PC-3 (cell line): ENCODE measurements around the gene HEMGN. TPM values are rescaled to one million over a fixed set of nuclear protein-coding genes. Genes with fewer than 3 reads are reported as not detected.

ENCODE experiments used
- ATAC-seq: fragments of 200-7000 bp; cut with Tn5 transposase; 2 replicates; pipeline ENCODE4 v1.9.1; 2020; ENCODE audit warnings: mild to moderate bottlenecking, moderate library complexity
- BruUV-seq: library from RNA; stranded (reverse); fragments of 400-500 nt; replicated peaks from 2 replicates; lab custom pipeline; 2021; lab: Mats Ljungman, UMichigan
- CTCF ChIA-PET: fragments of 300-600 bp; sonication (Branson Sonifier 250); formaldehyde crosslinking; loops from one replicate; lab custom pipeline; 2022; ENCODE audit warnings: antibody characterized with exemption; lab: Charles Lee
- POLR2A ChIA-PET: fragments of 300-600 bp; sonication (Branson Sonifier 250); formaldehyde crosslinking; loops from one replicate; lab custom pipeline; 2022; ENCODE audit warnings: antibody characterized with exemption; ENCODE audit not compliant: unreplicated experiment; lab: Charles Lee
- DNase-seq: peaks from one replicate; pipeline ENCODE4 v3.0.0-alpha.2; 2015
- H2AFZ ChIP-seq: fragments of 300-600 bp; sonication (generic); 2 replicates; pipeline ENCODE4 v1.6.0; 2016; ENCODE audit warnings: antibody characterized with exemption, low read length
- H3F3A ChIP-seq: fragments of 300-600 bp; sonication (generic); one replicate; pipeline ENCODE4 v1.6.0; 2017; ENCODE audit warnings: antibody characterized with exemption, low read length, control low read depth, mild to moderate bottlenecking; ENCODE audit not compliant: unreplicated experiment
- H3K27ac ChIP-seq: fragments of 300-600 bp; sonication (generic); 2 replicates; pipeline ENCODE4 v1.5.1; 2016; ENCODE audit warnings: mild to moderate bottlenecking, low read length
- H3K27me3 ChIP-seq: fragments of 300-600 bp; sonication (generic); 2 replicates; pipeline ENCODE4 v1.6.1; 2016; ENCODE audit warnings: low read length, mixed read lengths
- H3K36me3 ChIP-seq: fragments of 300-600 bp; sonication (generic); 2 replicates; pipeline ENCODE4 v1.6.1; 2016; ENCODE audit warnings: low read depth, mixed run types, low read length, mixed read lengths
- H3K4me1 ChIP-seq: fragments of 300-600 bp; sonication (generic); 2 replicates; pipeline ENCODE4 v1.5.1; 2016; ENCODE audit warnings: low read length; ENCODE audit not compliant: insufficient read depth
- H3K4me2 ChIP-seq: fragments of 300-600 bp; sonication (generic); 2 replicates; pipeline ENCODE4 v1.6.0; 2016; ENCODE audit warnings: low read length
- H3K4me3 ChIP-seq: fragments of 300-600 bp; sonication (generic); 2 replicates; pipeline ENCODE4 v1.5.1; 2016; ENCODE audit warnings: mild to moderate bottlenecking, low read length, mixed read lengths
- H3K79me2 ChIP-seq: fragments of 300-600 bp; sonication (generic); 2 replicates; pipeline ENCODE4 v1.6.1; 2017; ENCODE audit warnings: low read length, mixed read lengths
- H3K9ac ChIP-seq: fragments of 300-600 bp; sonication (generic); 2 replicates; pipeline ENCODE4 v1.6.0; 2016; ENCODE audit warnings: mild to moderate bottlenecking, low read length
- H3K9me2 ChIP-seq: fragments of 300-600 bp; sonication (generic); replicated peaks from 2 replicates; pipeline ENCODE4 v1.6.1; 2016; ENCODE audit warnings: mixed run types, low read length, mixed read lengths
- H3K9me3 ChIP-seq: fragments of 300-600 bp; sonication (generic); 2 replicates; pipeline ENCODE4 v1.6.1; 2016; ENCODE audit warnings: low read length, mixed read lengths
- H4K20me1 ChIP-seq: fragments of 300-600 bp; sonication (generic); 2 replicates; pipeline ENCODE4 v1.6.1; 2016; ENCODE audit warnings: low read length, mixed read lengths
- CTCF ChIP-seq: fragments of 300-600 bp; sonication (generic); conservative IDR thresholded peaks from 2 replicates; pipeline ENCODE4 v1.5.1; 2017; ENCODE audit warnings: antibody characterized with exemption, low read depth, mild to moderate bottlenecking, low read length
- EZH2 ChIP-seq: fragments of 300-600 bp; sonication (generic); IDR thresholded peaks from one replicate; pipeline ENCODE4 v1.6.1; 2017; ENCODE audit warnings: antibody characterized with exemption, mild to moderate bottlenecking, low read length; ENCODE audit not compliant: unreplicated experiment
- EZH2phosphoT487 ChIP-seq: fragments of 300-600 bp; sonication (generic); IDR thresholded peaks from 2 replicates; pipeline ENCODE4 v1.6.1; 2018; ENCODE audit warnings: mild to moderate bottlenecking, antibody characterized with exemption, low read length, borderline replicate concordance
- intact Hi-C: fragments of 100-400 bp; cut with micrococcal nuclease; formaldehyde crosslinking; loops from 2 replicates; pipeline ENCODE4 v1.9.0; 2023
- total RNA-seq: library from RNA; depleted of rRNA; stranded (reverse); fragments of >200 nt; gene quantifications from 2 replicates; pipeline ENCODE4 v1.2.3, GENCODE V29; 2014

The HEMGN gene
- total RNA-seq, 1 experiment from 2014 or later: not detected

GRCh38 chr9:97911528-97911927 lies 26.4 kb downstream of the HEMGN start:
- CTCF ChIA-PET: interaction anchor here (0.5 kb wide), 1 partner anchor 8 kb away, joined by 3 read pairs; no protein-coding TSS in a partner anchor
- H3K36me3 ChIP-seq: peaks cover 5% of the 10 kb centered on the region; the same call in 1 of the 2 replicates

GRCh38 chr9:97910357-97910756 lies 27.6 kb downstream of the HEMGN start:
- H3K79me2 ChIP-seq: no peaks in the 10 kb centered on the region
- CTCF ChIA-PET: no interaction called here
- no TSS peak for BruUV-seq
- H3K4me1 ChIP-seq: no peaks in the 10 kb centered on the region
- no peak overlapping the region for H3K9ac ChIP-seq
- H3K27ac ChIP-seq: no peak overlapping the region
- no peaks in the 10 kb centered on the region for H3K9me3 ChIP-seq
- intact Hi-C loops: no loop called here
- H3K4me3 ChIP-seq: no peak overlapping the region
- DNase-seq (peak; percentile 25), ATAC-seq (peak; percentile 37; the same call in 1 of the 2 replicates)
- no peak overlapping the region for H2AFZ ChIP-seq
- H3K9me2 ChIP-seq: no peaks in the 10 kb centered on the region
- peaks cover 5% of the 10 kb centered on the region; the same call in 1 of the 2 replicates for H3K36me3 ChIP-seq
- no peaks in the 10 kb centered on the region for H3K27me3 ChIP-seq
- no peaks in the 10 kb centered on the region for H3F3A ChIP-seq
- no peak for TF ChIP-seq EZH2phosphoT487
- no peak for TF ChIP-seq CTCF
- no peak for TF ChIP-seq EZH2
- no peaks in the 10 kb centered on the region for H4K20me1 ChIP-seq
- no peak overlapping the region for H3K4me2 ChIP-seq
- POLR2A ChIA-PET: interaction anchor here (0.5 to 0.6 kb wide), 2 partner anchors 10 to 218 kb away, joined by 4 to 6 read pairs; no protein-coding TSS in a partner anchor

More at GRCh38 chr9:97911528-97911927, 26.4 kb downstream of the HEMGN start:
- ATAC-seq: no peak
- Histone ChIP-seq H3K79me2 (no peaks in the 10 kb centered on the region), H3K4me3 (no peak overlapping the region), H3K9me2 (no peaks in the 10 kb centered on the region), H3K27me3 (no peaks in the 10 kb centered on the region), H3K27ac (no peak overlapping the region), H3K9ac (no peak overlapping the region), H3F3A (no peaks in the 10 kb centered on the region), H2AFZ (no peak overlapping the region), H4K20me1 (no peaks in the 10 kb centered on the region), H3K9me3 (no peaks in the 10 kb centered on the region), H3K4me2 (no peak overlapping the region), H3K4me1 (no peaks in the 10 kb centered on the region)
- intact Hi-C loops: no loop called here
- POLR2A ChIA-PET: no interaction called here
- BruUV-seq: no TSS peak
- DNase-seq: no peak
- TF ChIP-seq CTCF (no peak), EZH2 (no peak), EZH2phosphoT487 (no peak)

- no peak overlapping the region for H3K4me2 ChIP-seq
- ATAC-seq: no peak
- H3K4me3 ChIP-seq: no peak overlapping the region
- DNase-seq: no peak
- no peak overlapping the region for H2AFZ ChIP-seq
- H4K20me1 ChIP-seq: no peaks in the 10 kb centered on the region
- peaks cover 5% of the 10 kb centered on the region; the same call in 1 of the 2 replicates for H3K36me3 ChIP-seq
- no TSS peak for BruUV-seq
- no peak overlapping the region for H3K9ac ChIP-seq
- intact Hi-C loops: no loop called here
- H3K9me3 ChIP-seq: no peaks in the 10 kb centered on the region
- H3K9me2 ChIP-seq: no peaks in the 10 kb centered on the region
- CTCF ChIA-PET: no interaction called here
- TF ChIP-seq EZH2 (no peak), CTCF (no peak), EZH2phosphoT487 (no peak)
- H3K79me2 ChIP-seq: no peaks in the 10 kb centered on the region
- H3K27me3 ChIP-seq: no peaks in the 10 kb centered on the region
- no peak overlapping the region for H3K27ac ChIP-seq
- POLR2A ChIA-PET: no interaction called here
- no peaks in the 10 kb centered on the region for H3F3A ChIP-seq
- no peaks in the 10 kb centered on the region for H3K4me1 ChIP-seq
Observed at GRCh38 chr9:97908705-97909104, 29.3 kb downstream of the HEMGN start.
